Neuronal stem cell (in vitro differentiated cells): ENCODE measurements around the gene TNC.

Experiments used
- DNase-seq: peaks from one replicate; pipeline ENCODE4 v3.0.0-alpha.2; 2013; ENCODE audit warnings: low spot score
- H2AFZ ChIP-seq: one replicate; pipeline ENCODE4 v1.6.1; 2013; ENCODE audit warnings: mild to moderate bottlenecking, low read length, inconsistent platforms
- H2AK5ac ChIP-seq: 2 replicates; pipeline ENCODE4 v1.6.1; 2013; ENCODE audit warnings: low read depth, mild to moderate bottlenecking, inconsistent platforms, low read length, moderate library complexity, mixed read lengths
- H2BK120ac ChIP-seq: 2 replicates; pipeline ENCODE4 v1.6.1; 2013; ENCODE audit warnings: low read depth, mild to moderate bottlenecking, inconsistent platforms, low read length, moderate library complexity, mixed read lengths
- H2BK12ac ChIP-seq: one replicate; pipeline ENCODE4 v1.6.1; 2013; ENCODE audit warnings: low read length, inconsistent platforms
- H2BK15ac ChIP-seq: 2 replicates; pipeline ENCODE4 v1.6.1; 2013; ENCODE audit warnings: mild to moderate bottlenecking, low read length, inconsistent platforms, mixed read lengths
- H2BK5ac ChIP-seq: one replicate; pipeline ENCODE4 v1.6.1; 2013; ENCODE audit warnings: inconsistent platforms, mild to moderate bottlenecking, low read length, moderate library complexity
- H3K14ac ChIP-seq: one replicate; pipeline ENCODE4 v1.6.1; 2013; ENCODE audit warnings: low read length, inconsistent platforms
- H3K18ac ChIP-seq: 2 replicates; pipeline ENCODE4 v1.6.1; 2013; ENCODE audit warnings: low read length, inconsistent platforms
- H3K23ac ChIP-seq: 2 replicates; pipeline ENCODE4 v1.6.1; 2013; ENCODE audit warnings: low read depth, mild to moderate bottlenecking, mixed read lengths, low read length, inconsistent platforms; ENCODE audit not compliant: poor library complexity
- H3K27ac ChIP-seq: replicated peaks from 3 replicates; pipeline ENCODE4 v1.5.1; 2013; ENCODE audit warnings: low read length, inconsistent platforms
- H3K27me3 ChIP-seq, 3 experiments: 2 replicates each; pipeline ENCODE4 v1.6.1; 2013; ENCODE audit warnings: low read length in 3 of 3, mild to moderate bottlenecking in 2 of 3, inconsistent platforms in 1 of 3, low read depth in 1 of 3, mixed read lengths in 1 of 3, moderate library complexity in 1 of 3; ENCODE audit not compliant: control insufficient read depth in 3 of 3, insufficient read depth in 3 of 3
- H3K36me3 ChIP-seq, 2 donors: replicated peaks in 1 of 2; 2 replicates each; pipeline ENCODE4 v1.6.1; 2013; ENCODE audit warnings: low read length in 2 of 2; ENCODE audit not compliant: control insufficient read depth in 2 of 2, insufficient read depth in 2 of 2
- H3K4ac ChIP-seq: 2 replicates; pipeline ENCODE4 v1.6.1; 2013; ENCODE audit warnings: inconsistent platforms, mild to moderate bottlenecking, low read length, moderate library complexity
- H3K4me1 ChIP-seq, 2 donors: 1 replicate in 1 of 2; 2 replicates in 1 of 2; pipeline ENCODE4 v1.6.1; 2013; ENCODE audit warnings: low read length in 2 of 2, low read depth in 1 of 2; ENCODE audit not compliant: control insufficient read depth in 2 of 2, insufficient read depth in 1 of 2
- H3K4me2 ChIP-seq: one replicate; pipeline ENCODE4 v1.6.1; 2013; ENCODE audit warnings: mild to moderate bottlenecking, low read length, inconsistent platforms; ENCODE audit not compliant: insufficient read depth, poor library complexity, severe bottlenecking
- H3K4me3 ChIP-seq, 2 donors: 2 replicates each; pipeline ENCODE4 v1.5.1; 2013; ENCODE audit warnings: low read length in 2 of 2, mild to moderate bottlenecking in 2 of 2, inconsistent platforms in 1 of 2, moderate library complexity in 1 of 2
- H3K79me1 ChIP-seq: one replicate; pipeline ENCODE4 v1.6.1; 2013; ENCODE audit warnings: low read depth, mild to moderate bottlenecking, inconsistent platforms, low read length, moderate library complexity
- H3K9ac ChIP-seq: one replicate; pipeline ENCODE4 v1.6.1; 2013; ENCODE audit warnings: mild to moderate bottlenecking, low read depth, low read length, inconsistent platforms; ENCODE audit not compliant: poor library complexity
- H3K9me3 ChIP-seq, 2 donors: replicated peaks in 1 of 2; 2 replicates each; pipeline versions ENCODE3 to v1.6.1; 2013; ENCODE audit warnings: low read length in 2 of 2, mild to moderate bottlenecking in 2 of 2, inconsistent platforms in 1 of 2, low read depth in 1 of 2, mixed read lengths in 1 of 2, moderate library complexity in 1 of 2; ENCODE audit not compliant: control insufficient read depth in 2 of 2, insufficient read depth in 1 of 2
- H4K8ac ChIP-seq: one replicate; pipeline ENCODE4 v1.6.1; 2013; ENCODE audit warnings: low read depth, mild to moderate bottlenecking, inconsistent platforms, low read length, moderate library complexity
- H4K91ac ChIP-seq: one replicate; pipeline ENCODE4 v1.6.1; 2013; ENCODE audit warnings: low read length, low read depth, mild to moderate bottlenecking, inconsistent platforms; ENCODE audit not compliant: poor library complexity
- WGBS, 2 donors: extraction: QIAGEN DNeasy Blood & Tissue Kit; methylation state at CpG; one replicate each; pipeline ENCODE4 v1.1.7; 2013; ENCODE audit warnings: missing lambda C conversion rate in 2 of 2, mixed read lengths in 1 of 2; ENCODE audit not compliant: insufficient read length in 2 of 2, insufficient replicate concordance in 1 of 2; ENCODE audit errors: extremely low coverage in 2 of 2; 5-methylcytosine and 5-hydroxymethylcytosine counted together

The TNC gene

DNA sequence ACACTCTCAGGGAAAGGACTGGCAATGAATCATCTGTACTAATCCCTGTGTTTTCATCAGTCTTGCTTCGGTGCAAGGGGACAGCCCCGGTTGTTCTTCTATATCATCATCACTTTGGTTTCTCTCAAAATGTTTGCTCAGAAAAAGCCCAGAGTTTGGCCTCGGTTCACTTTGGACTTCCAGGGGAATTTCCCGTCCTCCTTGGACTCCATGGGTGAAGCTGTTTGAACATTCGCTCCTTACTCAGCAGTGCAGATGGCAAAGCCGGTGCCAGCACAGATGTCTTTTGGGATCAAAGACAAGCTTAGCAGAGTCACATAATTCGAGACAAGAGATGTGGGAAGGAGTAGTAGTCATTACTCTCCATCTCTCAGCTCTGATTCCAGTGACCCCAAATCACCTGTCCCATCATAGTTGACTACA lies 117.7 kb downstream of the TNC start:
- Histone ChIP-seq H3K79me1 (no peaks in the 10 kb centered on the region), H3K27me3 (no peaks in the 10 kb centered on the region), H2AK5ac (no peak overlapping the region), H4K91ac (no peak overlapping the region), H2BK12ac (no peak overlapping the region), H3K36me3 (no peaks in the 10 kb centered on the region), H3K27ac (no peak overlapping the region), H3K23ac (no peak overlapping the region), H2AFZ (no peak overlapping the region), H3K4me1 (no peaks in the 10 kb centered on the region), H3K18ac (no peak overlapping the region), H3K4me2 (no peak overlapping the region), H2BK120ac (no peak overlapping the region), H3K9ac (no peak overlapping the region), H2BK15ac (no peak overlapping the region), H3K4me3 (no peak overlapping the region), H3K4ac (no peak overlapping the region), H3K14ac (no peak overlapping the region), H2BK5ac (no peak overlapping the region), H4K8ac (no peak overlapping the region), H3K9me3 (no peaks in the 10 kb centered on the region)
- no peak for DNase-seq
- no CpG with 5 or more reads among the region's 7 CpGs for WGBS, 2 donors

- Histone ChIP-seq H3K23ac (no peak overlapping the region), H2BK15ac (no peak overlapping the region), H3K36me3 (no peaks in the 10 kb centered on the region), H3K79me1 (no peaks in the 10 kb centered on the region), H2AK5ac (no peak overlapping the region), H3K9me3 (no peaks in the 10 kb centered on the region), H3K14ac (no peak overlapping the region), H2BK12ac (no peak overlapping the region), H3K4me1 (no peaks in the 10 kb centered on the region), H2AFZ (no peak overlapping the region), H3K4me2 (no peak overlapping the region), H3K18ac (no peak overlapping the region), H2BK120ac (no peak overlapping the region), H3K4ac (no peak overlapping the region), H4K91ac (no peak overlapping the region), H3K27me3 (no peaks in the 10 kb centered on the region), H3K4me3 (no peak overlapping the region), H3K9ac (no peak overlapping the region), H2BK5ac (no peak overlapping the region), H3K27ac (no peak overlapping the region), H4K8ac (no peak overlapping the region)
- WGBS, 2 donors = no CpG with 5 or more reads among the region's 2 CpGs
- no peak for DNase-seq
Observed at GRCh38 chr9:114998326-114998725, 119.6 kb downstream of the TNC start.

- Histone ChIP-seq H2BK5ac (no peak overlapping the region), H3K27me3 (peaks cover 0 to 7% (median 0%) of the 10 kb centered on the region in 3 experiments), H3K4me2 (no peak overlapping the region), H3K9me3 (no peaks in the 10 kb centered on the region), H2BK120ac (no peak overlapping the region), H3K27ac (no peak overlapping the region), H3K4me3 (no peak overlapping the region), H3K14ac (no peak overlapping the region), H3K79me1 (no peaks in the 10 kb centered on the region), H2BK15ac (no peak overlapping the region), H4K8ac (no peak overlapping the region), H3K36me3 (no peaks in the 10 kb centered on the region), H2BK12ac (no peak overlapping the region), H3K23ac (no peak overlapping the region), H3K9ac (no peak overlapping the region), H2AFZ (no peak overlapping the region), H3K4ac (no peak overlapping the region), H4K91ac (no peak overlapping the region), H3K18ac (no peak overlapping the region), H2AK5ac (no peak overlapping the region), H3K4me1 (no peaks in the 10 kb centered on the region)
- WGBS, 2 donors = no CpG with 5 or more reads among the region's 10 CpGs
- DNase-seq = no peak
Observed at GRCh38 chr9:114995681-114996221, 122.2 kb downstream of the TNC start.

GRCh38 chr9:114994768-114995167 lies 123.2 kb downstream of the TNC start:
- H3K27me3 ChIP-seq = peaks cover 0 to 7% (median 0%) of the 10 kb centered on the region in 3 experiments
- DNase-seq = no peak
- H3K4me3 ChIP-seq = no peak overlapping the region
- no peak overlapping the region for H3K27ac ChIP-seq
- H2BK15ac ChIP-seq = no peak overlapping the region
- no peak overlapping the region for H3K18ac ChIP-seq
- H3K4me2 ChIP-seq = no peak overlapping the region
- H2AK5ac ChIP-seq = no peak overlapping the region
- no peaks in the 10 kb centered on the region for H3K79me1 ChIP-seq
- H2BK5ac ChIP-seq = no peak overlapping the region
- H3K23ac ChIP-seq = no peak overlapping the region
- H3K9me3 ChIP-seq = no peaks in the 10 kb centered on the region
- H3K4me1 ChIP-seq = no peaks in the 10 kb centered on the region
- H2AFZ ChIP-seq = no peak overlapping the region
- H3K9ac ChIP-seq = no peak overlapping the region
- H4K8ac ChIP-seq = no peak overlapping the region
- no peak overlapping the region for H3K14ac ChIP-seq
- H3K36me3 ChIP-seq = no peaks in the 10 kb centered on the region
- no peak overlapping the region for H2BK12ac ChIP-seq
- no peak overlapping the region for H4K91ac ChIP-seq
- no peak overlapping the region for H3K4ac ChIP-seq
- H2BK120ac ChIP-seq = no peak overlapping the region
